BE2C (cell line): ENCODE data around the gene TMEM59L.

Experiments used
- DNase-seq: peaks from one replicate; pipeline ENCODE4 v3.0.0-alpha.2; 2020
- H3K27me3 ChIP-seq: fragments of 250-450 bp; sonication (Bioruptor Pico); 2 replicates; pipeline ENCODE4 v1.5.1; 2020; ENCODE audit warnings: mild to moderate bottlenecking
- H3K36me3 ChIP-seq: fragments of 250-450 bp; sonication (Bioruptor Pico); 2 replicates; pipeline ENCODE4 v1.5.1; 2020; ENCODE audit warnings: mild to moderate bottlenecking
- H3K4me1 ChIP-seq: fragments of 250-450 bp; sonication (Bioruptor Pico); 2 replicates; pipeline ENCODE4 v1.5.1; 2020
- H3K4me3 ChIP-seq: 2 replicates; pipeline ENCODE4 v1.5.1; 2011; ENCODE audit warnings: low read depth, low read length
- H3K9me3 ChIP-seq: fragments of 250-450 bp; sonication (Bioruptor Pico); 2 replicates; pipeline ENCODE4 v1.5.1; 2020
- TF ChIP-seq, protein P1 (sequence below): IDR thresholded peaks from 2 replicates; pipeline ENCODE4 v1.5.1; 2012; ENCODE audit warnings: mild to moderate bottlenecking, low read depth, low read length

Gene TMEM59L

DNA sequence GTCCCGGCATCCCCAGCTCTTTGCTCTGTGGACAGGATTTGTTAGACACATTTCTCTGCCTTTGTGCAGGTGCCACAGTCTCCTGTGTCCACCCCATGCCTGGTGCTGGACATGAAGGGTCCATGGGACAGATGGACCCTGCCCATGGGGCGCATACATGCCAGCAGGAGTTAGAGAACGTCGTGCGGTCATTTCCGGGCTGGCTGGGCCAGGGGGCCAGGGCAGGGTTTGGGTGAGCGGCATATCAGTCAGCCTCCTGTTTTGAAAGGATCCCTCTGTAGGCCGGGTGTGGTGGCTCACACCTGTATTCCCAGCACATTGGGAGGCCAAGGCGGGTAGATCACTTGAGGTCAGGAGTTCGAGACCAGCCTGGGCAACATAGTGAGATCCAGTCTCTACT lies 35.1 kb downstream of the TMEM59L start:
- Histone ChIP-seq H3K4me1 (no peaks in the 10 kb centered on the region; the same call in 1 of the 2 replicates), H3K36me3 (no peaks in the 10 kb centered on the region), H3K9me3 (peaks cover 6% of the 10 kb centered on the region), H3K4me3 (no peak overlapping the region), H3K27me3 (no peaks in the 10 kb centered on the region)
- no peak for DNase-seq
- TF ChIP-seq, protein P1, sequence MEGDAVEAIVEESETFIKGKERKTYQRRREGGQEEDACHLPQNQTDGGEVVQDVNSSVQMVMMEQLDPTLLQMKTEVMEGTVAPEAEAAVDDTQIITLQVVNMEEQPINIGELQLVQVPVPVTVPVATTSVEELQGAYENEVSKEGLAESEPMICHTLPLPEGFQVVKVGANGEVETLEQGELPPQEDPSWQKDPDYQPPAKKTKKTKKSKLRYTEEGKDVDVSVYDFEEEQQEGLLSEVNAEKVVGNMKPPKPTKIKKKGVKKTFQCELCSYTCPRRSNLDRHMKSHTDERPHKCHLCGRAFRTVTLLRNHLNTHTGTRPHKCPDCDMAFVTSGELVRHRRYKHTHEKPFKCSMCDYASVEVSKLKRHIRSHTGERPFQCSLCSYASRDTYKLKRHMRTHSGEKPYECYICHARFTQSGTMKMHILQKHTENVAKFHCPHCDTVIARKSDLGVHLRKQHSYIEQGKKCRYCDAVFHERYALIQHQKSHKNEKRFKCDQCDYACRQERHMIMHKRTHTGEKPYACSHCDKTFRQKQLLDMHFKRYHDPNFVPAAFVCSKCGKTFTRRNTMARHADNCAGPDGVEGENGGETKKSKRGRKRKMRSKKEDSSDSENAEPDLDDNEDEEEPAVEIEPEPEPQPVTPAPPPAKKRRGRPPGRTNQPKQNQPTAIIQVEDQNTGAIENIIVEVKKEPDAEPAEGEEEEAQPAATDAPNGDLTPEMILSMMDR: no peak

DNA sequence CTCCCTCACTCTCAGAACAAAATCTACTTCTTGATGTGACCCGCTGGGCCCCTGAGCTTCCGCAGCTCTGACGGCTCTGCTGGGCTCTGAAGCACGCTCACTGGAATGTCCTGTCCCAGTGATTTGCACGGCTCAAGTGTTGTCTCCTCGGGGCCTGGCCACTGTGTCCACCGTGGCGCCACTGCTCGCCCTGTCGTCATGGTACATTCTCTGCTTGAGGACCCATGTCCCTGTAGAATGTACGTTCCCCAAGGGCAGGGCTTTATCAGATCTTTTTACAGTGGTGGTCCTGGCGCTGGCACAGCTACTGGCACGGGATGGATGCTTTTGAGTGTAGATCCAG lies 36.3 kb downstream of the TMEM59L start:
- no peaks in the 10 kb centered on the region for H3K36me3 ChIP-seq
- H3K27me3 ChIP-seq: no peaks in the 10 kb centered on the region
- H3K4me1 ChIP-seq: no peaks in the 10 kb centered on the region; the same call in 1 of the 2 replicates
- peaks cover 1% of the 10 kb centered on the region for H3K9me3 ChIP-seq
- TF ChIP-seq, protein P1: no peak
- DNase-seq: no peak
- H3K4me3 ChIP-seq: no peak overlapping the region

DNA sequence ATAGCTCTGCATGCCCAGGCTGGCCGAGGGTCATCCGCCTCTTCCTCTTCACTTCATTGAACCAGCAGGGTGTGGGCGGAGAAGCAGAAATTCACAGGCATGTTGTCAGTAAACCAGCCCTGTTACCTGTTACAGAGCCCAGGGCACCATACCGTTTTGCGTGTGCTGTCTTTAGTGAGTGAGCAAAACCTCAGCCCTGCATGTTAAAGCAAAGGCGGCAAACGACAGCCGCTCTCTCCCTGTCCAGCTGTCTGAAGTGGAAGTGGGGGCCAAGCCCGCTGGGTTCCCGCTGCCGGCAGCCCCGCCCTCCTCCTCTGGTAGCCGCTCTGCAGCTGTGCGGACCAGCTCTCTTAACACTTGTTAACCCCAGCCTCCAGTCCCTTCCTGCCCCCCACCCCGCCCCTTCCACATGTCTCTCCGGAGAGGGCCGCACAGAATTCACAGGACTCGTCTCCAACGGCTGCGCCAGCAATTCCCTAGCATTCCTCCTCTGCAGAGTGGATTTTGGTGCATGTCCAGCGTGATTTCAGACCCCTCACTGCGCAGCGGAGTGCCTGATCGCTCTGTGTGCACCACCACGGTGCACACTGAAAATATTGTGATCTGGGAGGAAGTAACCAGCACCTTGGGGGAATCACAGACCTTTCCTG lies 36.8 kb downstream of the TMEM59L start:
- Histone ChIP-seq H3K36me3 (no peaks in the 10 kb centered on the region), H3K4me1 (no peaks in the 10 kb centered on the region; the same call in 1 of the 2 replicates), H3K27me3 (no peaks in the 10 kb centered on the region), H3K4me3 (no peak overlapping the region), H3K9me3 (no peaks in the 10 kb centered on the region)
- peak; percentile 51 for DNase-seq
- TF ChIP-seq, protein P1: no peak

DNA sequence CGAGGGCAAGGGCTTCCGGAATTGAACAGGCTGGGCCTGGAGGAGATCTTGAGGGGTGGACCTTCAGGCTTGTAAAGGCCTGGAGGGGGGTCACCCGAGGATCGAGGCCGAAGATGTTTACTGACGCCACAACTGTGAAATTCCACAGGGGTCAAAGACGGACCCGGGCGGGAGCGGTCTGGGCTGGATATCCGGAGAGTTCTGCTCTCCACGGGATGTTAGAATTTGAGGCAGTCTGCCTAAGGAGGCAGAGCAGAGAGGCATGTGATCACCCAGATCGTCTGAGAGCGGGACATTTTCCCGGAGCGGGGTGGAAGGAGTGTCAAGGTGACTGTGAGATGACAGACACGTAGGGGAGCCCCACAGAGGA lies 37.3 kb downstream of the TMEM59L start:
- Histone ChIP-seq H3K9me3 (no peaks in the 10 kb centered on the region), H3K4me3 (no peak overlapping the region)

DNA sequence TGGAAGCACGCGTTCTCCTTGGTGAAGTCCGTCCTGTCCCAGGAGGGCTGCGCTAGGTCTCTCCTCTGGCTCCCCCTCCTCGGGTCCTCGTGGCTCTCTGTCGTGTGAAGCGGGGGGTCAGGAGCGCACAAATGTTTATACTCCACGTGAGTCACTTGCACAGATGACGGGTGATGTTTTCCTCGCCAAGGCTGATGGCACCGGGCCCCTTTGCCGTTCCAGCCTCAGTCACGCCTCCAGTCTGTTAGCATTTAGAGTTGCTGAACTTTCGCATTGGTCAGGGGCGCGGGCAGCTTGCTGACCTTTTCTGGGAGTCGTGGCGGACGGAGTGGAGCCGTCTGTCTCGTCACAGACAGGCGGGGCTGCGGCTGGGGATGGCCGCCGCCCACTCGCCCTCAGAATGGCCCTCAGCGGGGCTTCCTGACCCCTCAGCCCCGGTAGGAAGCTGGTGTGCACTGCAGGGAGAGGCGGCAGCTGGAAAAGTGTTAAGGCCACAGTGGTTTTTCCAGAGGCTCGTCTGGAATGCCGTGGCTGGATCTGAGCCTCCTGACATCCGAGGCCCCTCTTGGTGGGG lies 37.9 kb downstream of the TMEM59L start:
- H3K9me3 ChIP-seq: no peaks in the 10 kb centered on the region
- no peaks in the 10 kb centered on the region; the same call in 1 of the 2 replicates for H3K4me1 ChIP-seq
- H3K36me3 ChIP-seq: no peaks in the 10 kb centered on the region
- no peak for DNase-seq
- no peaks in the 10 kb centered on the region for H3K27me3 ChIP-seq
- H3K4me3 ChIP-seq: no peak overlapping the region
- TF ChIP-seq, protein P1: no peak

More for the DNA sequence above, 37.3 kb downstream of the TMEM59L start:
- no peaks in the 10 kb centered on the region; the same call in 1 of the 2 replicates for H3K4me1 ChIP-seq
- TF ChIP-seq, protein P1: no peak
- no peak for DNase-seq
- no peaks in the 10 kb centered on the region for H3K27me3 ChIP-seq
- no peaks in the 10 kb centered on the region for H3K36me3 ChIP-seq

DNA sequence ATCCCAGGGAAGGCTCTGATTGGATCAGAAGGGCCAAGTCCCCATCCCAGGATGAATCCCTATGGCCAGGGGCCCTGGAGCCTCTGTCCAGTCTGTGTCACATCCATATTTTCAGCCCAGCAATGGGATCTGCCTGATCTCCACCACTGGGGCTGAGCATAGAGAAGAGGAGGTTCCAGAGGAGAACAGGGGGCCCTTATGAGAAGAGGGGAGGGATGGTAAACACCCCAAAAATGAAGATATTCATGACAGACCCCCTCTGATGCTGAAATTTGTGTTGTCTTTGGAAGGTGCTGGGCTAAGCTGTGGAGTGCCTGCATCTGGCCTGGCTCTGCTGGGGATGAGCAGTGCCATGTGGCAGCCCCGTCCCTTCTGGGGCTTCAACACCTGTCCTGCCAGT lies 38.6 kb downstream of the TMEM59L start:
- no peaks in the 10 kb centered on the region for H3K36me3 ChIP-seq
- no peak overlapping the region for H3K4me3 ChIP-seq
- TF ChIP-seq, protein P1: no peak
- no peaks in the 10 kb centered on the region for H3K27me3 ChIP-seq
- H3K4me1 ChIP-seq: no peaks in the 10 kb centered on the region; the same call in 1 of the 2 replicates
- no peaks in the 10 kb centered on the region for H3K9me3 ChIP-seq
- no peak for DNase-seq
